Activated naive CD4-positive, alpha-beta T cell treated with anti-CD3 and anti-CD28 coated beads, Interleukin-2, amount 10 ng/mL, durations not matched to agents 7 days and 5 days (primary cell): ENCODE results near the gene DOC2B.

ENCODE experiments used
- CTCF ChIA-PET: fragments of 350-600 bp; sonication (Branson Sonifier 250); formaldehyde crosslinking; loops from one replicate; lab custom pipeline; 2021; ENCODE audit warnings: antibody characterized with exemption; lab: Charles Lee
- DNase-seq: peaks from one replicate; pipeline ENCODE4 v3.0.0-alpha.2; 2020
- H3K27ac Mint-ChIP-seq: one replicate; pipeline ENCODE4 v1.8.0; 2021; ENCODE audit warnings: mild to moderate bottlenecking, moderate library complexity, mixed read lengths
- H3K27me3 Mint-ChIP-seq: one replicate; pipeline ENCODE4 v1.8.0; 2021; ENCODE audit warnings: mild to moderate bottlenecking, mixed read lengths
- H3K36me3 Mint-ChIP-seq: one replicate; pipeline ENCODE4 v1.8.0; 2021; ENCODE audit warnings: mixed read lengths
- H3K4me1 Mint-ChIP-seq: one replicate; pipeline ENCODE4 v1.8.0; 2021; ENCODE audit warnings: mixed read lengths
- H3K4me3 Mint-ChIP-seq: one replicate; pipeline ENCODE4 v1.8.0; 2021; ENCODE audit warnings: mild to moderate bottlenecking, moderate library complexity, mixed read lengths
- H3K9me3 Mint-ChIP-seq: one replicate; pipeline ENCODE4 v1.8.0; 2021; ENCODE audit warnings: mixed read lengths

DOC2B gene

DNA sequence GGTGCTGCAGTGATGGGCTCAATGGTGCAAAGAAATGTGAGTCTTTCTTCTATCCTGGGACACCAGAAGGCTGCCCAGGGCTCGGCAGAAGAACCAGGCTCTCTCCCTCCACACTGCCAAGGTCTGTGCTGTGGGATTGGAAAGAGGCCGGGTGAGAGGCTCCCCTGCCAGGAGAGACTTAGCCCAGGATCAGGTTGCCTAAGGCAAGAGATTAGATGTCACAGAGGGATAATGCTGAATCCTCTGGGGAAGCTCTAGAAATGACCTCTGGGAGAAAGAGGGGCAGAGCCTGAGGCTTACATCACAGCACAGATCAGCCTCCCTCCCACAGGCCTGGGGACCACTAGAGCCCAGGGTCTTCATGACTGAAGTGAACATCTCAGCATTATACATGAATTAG is 5.7 kb upstream of the DOC2B start:
- peaks cover 47% of the 10 kb centered on the region for H3K27me3 Mint-ChIP-seq
- peaks cover 6% of the 10 kb centered on the region for H3K4me1 Mint-ChIP-seq
- no peaks in the 10 kb centered on the region for H3K36me3 Mint-ChIP-seq
- no peaks in the 10 kb centered on the region for H3K9me3 Mint-ChIP-seq
- DNase-seq, result no peak
- CTCF ChIA-PET, result no interaction called here
- H3K4me3 Mint-ChIP-seq, result no peak overlapping the region
- no peak overlapping the region for H3K27ac Mint-ChIP-seq

DNA sequence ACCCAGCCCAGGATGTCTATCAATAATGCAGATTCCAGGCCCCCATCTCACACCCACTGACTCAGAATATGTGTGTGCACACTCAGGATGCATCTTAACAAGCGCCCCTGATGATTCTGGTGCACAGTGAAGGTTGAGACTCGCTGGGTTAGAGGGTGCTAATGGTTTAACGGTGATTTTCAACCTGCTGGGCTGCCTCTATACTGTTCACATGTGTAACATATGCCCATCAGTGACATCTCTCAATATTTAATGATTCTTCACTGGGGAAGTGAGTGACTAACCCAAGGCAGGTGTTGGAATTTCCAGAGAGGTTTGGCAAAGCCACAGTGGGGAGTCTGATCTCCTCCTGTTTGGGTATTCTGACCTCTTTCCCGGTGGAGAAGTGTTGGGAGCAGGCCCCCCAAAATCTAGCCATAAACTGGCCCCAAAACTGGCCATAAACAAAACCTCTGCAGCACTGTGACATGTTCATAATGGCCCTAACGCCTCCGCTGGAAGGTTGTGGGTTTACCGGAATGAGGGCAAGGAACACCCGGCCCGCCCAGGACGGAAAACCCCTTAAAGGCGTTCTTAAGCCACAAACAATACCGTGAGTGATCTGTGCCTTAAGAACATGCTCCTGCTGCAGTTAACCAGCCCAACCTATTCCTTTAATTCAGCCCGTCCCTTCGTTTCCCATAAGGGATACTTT is 4.1 kb upstream of the DOC2B start:
- Mint-ChIP-seq H3K9me3 (no peaks in the 10 kb centered on the region), H3K27me3 (peaks cover 51% of the 10 kb centered on the region), H3K36me3 (no peaks in the 10 kb centered on the region), H3K27ac (no peak overlapping the region), H3K4me3 (no peak overlapping the region), H3K4me1 (peaks cover 10% of the 10 kb centered on the region)
- CTCF ChIA-PET, result no interaction called here
- DNase-seq, result no peak

DNA sequence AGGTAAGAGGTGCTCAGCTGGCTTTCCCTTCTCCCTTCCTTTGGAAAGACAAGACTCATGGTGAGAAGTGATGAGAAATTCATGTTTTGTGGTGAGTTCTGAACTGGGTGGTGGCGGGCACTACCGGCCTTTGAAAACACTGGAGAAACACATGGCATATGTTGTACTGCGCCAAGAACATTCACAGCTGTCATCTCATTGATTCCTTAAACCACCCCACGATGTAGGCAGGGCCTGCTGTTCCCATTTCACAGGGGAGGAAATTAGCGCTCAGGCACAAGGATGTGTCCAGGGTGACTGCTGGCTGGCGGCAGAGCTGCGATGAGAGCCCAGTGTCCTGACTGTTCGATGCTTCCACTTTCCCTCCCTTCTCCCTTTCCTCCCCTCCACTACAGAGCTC is 1.6 kb upstream of the DOC2B start:
- CTCF ChIA-PET, result no interaction called here
- DNase-seq, result no peak
- no peaks in the 10 kb centered on the region for H3K9me3 Mint-ChIP-seq
- no peak overlapping the region for H3K4me3 Mint-ChIP-seq
- H3K27ac Mint-ChIP-seq, result no peak overlapping the region
- no peaks in the 10 kb centered on the region for H3K36me3 Mint-ChIP-seq
- peaks cover 65% of the 10 kb centered on the region for H3K27me3 Mint-ChIP-seq
- peaks cover 10% of the 10 kb centered on the region for H3K4me1 Mint-ChIP-seq

DNA sequence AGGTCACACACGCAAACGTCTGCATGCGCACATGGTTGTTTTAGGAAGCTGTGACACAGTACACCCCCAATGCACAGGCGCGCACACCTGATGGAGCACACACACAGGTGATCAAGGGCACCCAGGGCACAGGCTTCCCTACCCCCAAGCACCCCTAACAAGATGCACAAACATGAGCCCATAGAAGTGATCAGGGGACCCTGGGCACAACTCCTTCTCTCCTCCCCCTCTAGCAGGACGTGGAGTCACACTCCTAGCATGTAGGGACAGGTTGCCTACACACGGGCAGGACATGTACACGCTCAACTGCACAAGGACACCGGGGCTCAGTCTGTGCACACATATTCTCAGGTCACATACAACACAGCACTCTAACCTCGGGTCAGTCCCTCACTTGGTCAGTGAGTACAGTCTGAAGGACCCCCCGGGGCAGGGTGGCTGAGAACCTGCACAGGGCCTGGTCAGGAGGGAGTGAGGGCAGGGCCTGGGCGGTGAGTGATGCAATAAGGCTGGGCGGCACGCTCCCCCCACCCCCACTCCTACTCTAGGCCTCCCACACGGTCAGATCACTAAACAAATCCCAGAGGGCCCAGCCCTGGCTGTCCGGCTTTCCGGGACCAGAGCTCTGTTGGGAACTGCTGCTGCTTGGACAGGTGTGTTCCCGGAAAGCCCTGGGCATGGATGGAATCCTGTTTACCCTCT is 751 bp upstream of the DOC2B start:
- Mint-ChIP-seq H3K9me3 (no peaks in the 10 kb centered on the region), H3K4me1 (peaks cover 10% of the 10 kb centered on the region), H3K27ac (no peak overlapping the region), H3K4me3 (peak overlapping the region; percentile 24), H3K36me3 (no peaks in the 10 kb centered on the region), H3K27me3 (peaks cover 70% of the 10 kb centered on the region)
- CTCF ChIA-PET, result no interaction called here
- DNase-seq, result no peak

DNA sequence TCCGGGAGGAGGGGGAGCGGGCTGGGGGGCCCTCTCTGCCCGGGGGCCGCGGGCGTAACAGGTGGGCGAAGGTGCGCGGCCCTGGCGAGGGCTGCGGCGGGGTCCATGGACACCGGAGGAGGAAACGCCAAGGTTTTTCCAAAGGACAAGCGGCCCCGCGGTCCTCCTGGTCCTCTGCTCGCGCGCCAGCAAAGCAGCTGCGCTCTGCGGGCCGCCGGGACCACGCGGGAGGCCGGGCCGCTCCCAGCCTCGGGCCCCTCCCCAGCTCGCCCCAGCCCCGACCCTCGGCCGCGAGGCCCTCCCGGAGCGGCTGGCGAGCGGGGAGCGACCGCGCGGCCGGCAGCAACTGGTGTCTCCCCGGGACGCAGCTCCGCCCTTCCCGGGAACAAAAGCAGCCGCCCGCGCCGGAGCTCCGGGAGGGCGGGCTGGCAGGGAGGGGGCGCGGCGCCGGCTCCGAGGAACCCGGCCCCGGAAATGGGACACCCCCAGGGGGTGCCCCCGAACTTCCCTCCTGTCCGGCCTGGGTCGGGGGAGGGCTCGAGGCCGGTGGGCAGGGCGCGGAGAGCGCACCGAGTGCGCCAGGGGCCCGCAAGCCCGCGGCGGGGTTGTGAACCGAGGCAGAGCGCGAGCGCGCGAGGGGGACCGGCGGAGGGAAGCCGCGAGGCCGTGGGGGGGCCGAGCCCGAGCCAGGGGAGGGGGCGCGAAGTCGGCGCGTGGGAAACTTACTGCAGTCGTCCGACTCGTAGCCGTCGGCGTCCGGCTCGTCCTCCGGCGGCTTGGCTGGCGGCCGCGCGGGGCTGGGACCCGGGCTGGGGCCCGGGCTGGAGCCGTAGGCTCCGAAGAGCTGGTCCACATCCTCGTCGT is 837 bp downstream of the DOC2B start:
- peaks cover 66% of the 10 kb centered on the region for H3K27me3 Mint-ChIP-seq
- no peaks in the 10 kb centered on the region for H3K36me3 Mint-ChIP-seq
- no peaks in the 10 kb centered on the region for H3K9me3 Mint-ChIP-seq
- no peak for DNase-seq
- H3K27ac Mint-ChIP-seq, result no peak overlapping the region
- H3K4me3 Mint-ChIP-seq, result no peak overlapping the region
- CTCF ChIA-PET, result no interaction called here
- peaks cover 6% of the 10 kb centered on the region for H3K4me1 Mint-ChIP-seq

DNA sequence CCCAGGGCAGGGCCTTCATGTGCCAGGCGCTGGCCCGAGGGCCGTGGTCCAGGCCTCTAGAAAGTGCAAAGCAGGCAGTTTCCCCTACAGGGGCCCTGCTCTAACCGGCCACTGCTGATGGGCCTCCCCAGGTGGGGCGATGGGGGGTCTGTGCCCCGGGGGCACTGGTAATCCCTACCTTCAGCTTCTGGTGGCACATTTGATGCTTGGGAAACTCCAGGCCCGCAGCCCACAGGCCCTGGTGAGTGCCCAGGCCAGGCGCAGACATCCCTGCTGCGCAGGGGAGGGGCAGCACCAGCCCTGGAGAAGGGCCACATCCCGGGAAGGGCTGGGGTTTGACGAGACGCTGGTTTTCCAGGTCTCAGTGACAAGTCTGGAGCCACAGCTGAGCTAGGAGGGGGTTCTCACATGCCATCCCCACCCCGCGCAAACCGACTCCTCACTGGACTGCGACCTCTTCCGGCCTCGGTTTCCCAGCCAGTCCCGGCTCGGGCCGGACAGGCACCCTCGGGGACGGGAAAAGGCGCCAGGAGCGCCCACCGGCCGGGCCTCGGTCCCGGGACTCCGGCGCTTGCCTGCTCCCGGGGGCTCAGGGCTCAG is 1.6 kb downstream of the DOC2B start:
- peaks cover 5% of the 10 kb centered on the region for H3K4me1 Mint-ChIP-seq
- no peak overlapping the region for H3K4me3 Mint-ChIP-seq
- CTCF ChIA-PET, result interaction anchor here (0.5 to 1.0 kb wide), 2 partner anchors 27 to 207 kb away, joined by 3 read pairs; no protein-coding TSS in a partner anchor

DNA sequence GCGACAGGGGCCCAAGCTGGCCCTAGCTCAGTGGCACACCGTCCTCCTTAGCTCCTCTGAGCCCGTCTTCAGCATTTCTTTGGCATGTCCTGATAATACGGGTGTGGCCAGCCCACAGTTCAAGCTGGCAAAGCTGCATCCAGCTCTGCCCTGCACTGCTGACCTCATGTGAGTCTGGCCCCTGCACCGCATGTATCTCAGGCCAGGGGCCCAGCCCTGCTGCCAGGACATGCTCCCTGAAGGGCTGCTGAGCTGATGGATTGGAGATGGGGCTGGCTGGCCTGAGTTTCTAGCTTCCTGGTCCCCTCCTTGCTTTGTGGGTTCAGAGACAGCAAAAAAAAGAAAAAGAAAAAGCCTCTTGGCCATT is 2.4 kb downstream of the DOC2B start:
- Mint-ChIP-seq H3K27me3 (peaks cover 56% of the 10 kb centered on the region), H3K36me3 (no peaks in the 10 kb centered on the region)

More for the DNA sequence above, 1.6 kb downstream of the DOC2B start:
- Mint-ChIP-seq H3K27me3 (peaks cover 64% of the 10 kb centered on the region), H3K27ac (no peak overlapping the region), H3K9me3 (no peaks in the 10 kb centered on the region), H3K36me3 (no peaks in the 10 kb centered on the region)
- no peak for DNase-seq

DNA sequence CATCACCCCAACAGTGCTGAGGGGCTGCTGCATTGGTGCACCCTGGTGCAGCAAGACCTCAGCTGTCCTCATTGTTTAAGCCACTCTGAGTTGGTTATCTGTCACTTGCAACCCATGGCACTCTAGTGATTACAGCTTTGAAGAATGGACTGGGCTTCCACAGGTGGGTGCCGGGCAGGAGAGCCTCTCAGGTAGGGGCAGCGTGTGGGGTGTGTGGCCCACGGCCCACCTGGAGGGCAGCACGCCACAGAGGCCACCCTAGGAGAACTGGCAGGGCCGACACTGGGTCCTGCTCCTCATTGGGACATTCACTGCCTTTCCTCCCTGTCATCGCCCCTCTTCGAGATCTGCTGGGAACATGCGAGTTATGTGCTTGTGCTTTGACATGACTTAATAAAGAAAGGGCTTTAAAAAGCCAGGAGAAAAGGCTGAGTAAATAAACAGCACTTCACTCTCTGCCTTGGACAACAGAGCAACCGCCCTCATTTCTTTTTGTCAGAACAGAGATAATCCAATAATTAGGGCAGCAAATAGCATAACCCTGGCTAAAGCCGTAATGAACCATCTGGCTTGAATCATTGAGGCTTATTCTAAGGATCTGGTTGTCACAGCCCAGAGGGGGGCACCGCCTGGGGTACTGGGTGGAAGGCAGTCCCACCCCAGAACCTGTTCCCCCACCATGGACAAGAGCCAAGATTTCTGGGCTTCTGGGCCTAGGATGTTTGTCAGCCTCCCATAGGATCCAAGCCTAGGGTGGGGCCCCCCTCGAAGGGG is 3.0 kb downstream of the DOC2B start:
- no peak for DNase-seq
- no peaks in the 10 kb centered on the region for H3K36me3 Mint-ChIP-seq
- H3K27me3 Mint-ChIP-seq, result peaks cover 50% of the 10 kb centered on the region
- no peak overlapping the region for H3K4me3 Mint-ChIP-seq
- CTCF ChIA-PET, result interaction anchor here (1.0 kb wide), 1 partner anchor 208 kb away, joined by 3 read pairs; no protein-coding TSS in a partner anchor
- H3K4me1 Mint-ChIP-seq, result peaks cover 5% of the 10 kb centered on the region
- H3K27ac Mint-ChIP-seq, result no peak overlapping the region
- H3K9me3 Mint-ChIP-seq, result no peaks in the 10 kb centered on the region

More for the DNA sequence above, 2.4 kb downstream of the DOC2B start:
- no peaks in the 10 kb centered on the region for H3K9me3 Mint-ChIP-seq
- DNase-seq, result no peak
- H3K27ac Mint-ChIP-seq, result no peak overlapping the region
- H3K4me1 Mint-ChIP-seq, result peaks cover 5% of the 10 kb centered on the region
- no peak overlapping the region for H3K4me3 Mint-ChIP-seq
- CTCF ChIA-PET, result interaction anchor here (0.5 to 1.0 kb wide), 2 partner anchors 26 to 208 kb away, joined by 3 read pairs; no protein-coding TSS in a partner anchor

DNA sequence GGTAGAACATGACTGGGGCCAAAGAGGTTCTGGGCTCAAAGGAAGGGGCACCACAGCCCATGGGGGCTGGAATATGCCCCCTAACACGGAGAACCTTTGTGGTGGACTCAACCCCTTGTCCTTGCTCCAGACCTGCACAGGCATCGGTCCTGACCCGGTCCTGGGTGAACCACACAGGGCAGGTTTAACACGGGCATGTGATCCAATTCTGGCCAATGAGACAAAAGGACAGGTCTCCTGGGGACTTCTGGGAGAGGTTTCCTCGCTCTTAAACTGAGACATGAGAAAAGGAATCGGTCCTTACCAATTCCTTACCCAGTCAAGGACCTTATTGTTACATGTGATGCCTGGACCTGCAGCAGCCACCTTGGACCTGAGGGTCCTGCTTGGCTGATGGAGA is 3.7 kb downstream of the DOC2B start:
- no peak overlapping the region for H3K27ac Mint-ChIP-seq
- H3K4me3 Mint-ChIP-seq, result no peak overlapping the region
- CTCF ChIA-PET, result no interaction called here
- H3K27me3 Mint-ChIP-seq, result peaks cover 43% of the 10 kb centered on the region
- no peak for DNase-seq
- H3K9me3 Mint-ChIP-seq, result no peaks in the 10 kb centered on the region
- H3K36me3 Mint-ChIP-seq, result no peaks in the 10 kb centered on the region
- peaks cover 5% of the 10 kb centered on the region for H3K4me1 Mint-ChIP-seq

DNA sequence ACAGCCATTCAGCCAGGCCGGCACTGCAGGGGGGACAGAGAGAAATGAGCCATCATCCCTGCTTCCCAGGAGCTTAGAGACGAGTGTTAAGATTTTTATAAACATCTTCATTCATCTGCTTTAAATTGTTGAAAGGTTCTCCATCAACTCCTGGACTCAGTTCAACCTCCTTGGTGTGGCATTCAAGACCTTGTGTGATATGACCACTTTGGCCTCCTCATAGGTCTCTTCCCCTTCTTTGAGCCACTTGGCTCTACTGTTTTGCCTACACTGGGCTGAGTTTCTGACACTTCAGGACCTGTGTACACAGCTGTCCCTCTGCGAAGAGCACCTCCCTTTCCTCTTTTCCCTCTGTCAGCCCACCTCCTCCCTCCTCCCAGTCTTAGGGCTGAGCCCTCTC is 4.3 kb downstream of the DOC2B start:
- Mint-ChIP-seq H3K4me3 (no peak overlapping the region), H3K36me3 (no peaks in the 10 kb centered on the region), H3K4me1 (peaks cover 4% of the 10 kb centered on the region), H3K27ac (no peak overlapping the region), H3K9me3 (no peaks in the 10 kb centered on the region), H3K27me3 (peaks cover 37% of the 10 kb centered on the region)
- CTCF ChIA-PET, result no interaction called here
- no peak for DNase-seq

DNA sequence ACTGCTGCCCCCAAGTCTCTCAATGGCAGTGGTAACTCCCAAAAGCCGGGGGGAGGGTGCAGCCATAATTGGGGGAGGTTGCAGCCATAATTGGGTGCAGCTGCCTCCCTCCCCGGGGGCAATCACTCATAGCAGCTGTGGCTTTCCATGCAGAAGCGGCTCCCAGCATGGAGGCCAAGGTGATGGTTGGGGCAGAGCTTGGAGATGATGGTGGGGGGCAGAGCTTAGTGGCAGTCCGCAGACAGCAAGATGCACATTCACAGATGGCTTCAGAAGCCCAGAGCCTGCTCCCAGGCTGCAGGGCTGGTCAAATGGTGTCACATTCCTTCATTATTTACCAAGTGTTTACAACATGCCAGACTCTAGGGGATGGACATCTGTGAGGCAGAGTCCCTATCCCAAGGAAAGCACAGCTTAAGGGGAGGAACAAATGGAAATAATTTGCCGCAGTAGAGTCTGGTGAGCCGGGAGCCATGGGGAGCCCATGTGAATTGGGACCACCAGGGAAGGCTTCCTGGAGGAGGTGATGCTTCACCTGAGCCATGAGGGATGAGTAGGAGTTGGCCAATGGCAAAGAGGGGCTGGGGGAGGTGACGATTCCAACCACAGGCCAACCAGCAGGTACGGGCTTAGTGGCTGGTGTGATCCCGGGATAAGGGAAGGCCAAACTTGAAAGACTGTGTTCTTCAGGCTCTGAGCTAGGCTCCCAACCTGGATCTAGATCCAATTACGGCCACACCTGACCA is 8.1 kb downstream of the DOC2B start:
- peaks cover 11% of the 10 kb centered on the region for H3K27me3 Mint-ChIP-seq
- DNase-seq, result no peak
- H3K9me3 Mint-ChIP-seq, result no peaks in the 10 kb centered on the region
- no peaks in the 10 kb centered on the region for H3K4me1 Mint-ChIP-seq
- CTCF ChIA-PET, result interaction anchor here (0.6 kb wide), 1 partner anchor 545 kb away, joined by 3 read pairs; no protein-coding TSS in a partner anchor
- H3K27ac Mint-ChIP-seq, result no peak overlapping the region
- H3K36me3 Mint-ChIP-seq, result no peaks in the 10 kb centered on the region
- no peak overlapping the region for H3K4me3 Mint-ChIP-seq

DNA sequence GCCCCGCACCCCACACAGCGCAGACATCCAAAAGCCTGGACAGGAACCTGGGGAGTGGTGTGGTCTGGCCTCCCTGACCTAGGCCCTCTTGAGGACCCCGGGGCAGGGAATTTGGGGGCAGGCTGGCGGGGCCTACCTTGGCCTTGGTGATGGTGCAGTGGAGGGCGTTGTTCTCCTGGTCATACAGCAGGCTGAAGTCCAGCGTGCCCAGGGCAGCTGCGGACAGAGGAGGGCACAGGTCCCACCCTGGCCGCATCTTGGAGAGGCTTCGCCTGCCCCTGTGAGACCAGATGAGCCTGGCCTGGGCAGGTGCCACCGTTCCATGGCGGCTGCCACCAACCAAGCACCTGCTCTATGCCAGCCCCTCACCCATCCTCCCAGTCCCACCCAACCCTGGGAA is 9.0 kb downstream of the DOC2B start:
- no peaks in the 10 kb centered on the region for H3K4me1 Mint-ChIP-seq
- peaks cover 3% of the 10 kb centered on the region for H3K27me3 Mint-ChIP-seq
- no peak for DNase-seq
- no peak overlapping the region for H3K27ac Mint-ChIP-seq
- no peak overlapping the region for H3K4me3 Mint-ChIP-seq
- CTCF ChIA-PET, result no interaction called here
- H3K9me3 Mint-ChIP-seq, result no peaks in the 10 kb centered on the region
- no peaks in the 10 kb centered on the region for H3K36me3 Mint-ChIP-seq

DNA sequence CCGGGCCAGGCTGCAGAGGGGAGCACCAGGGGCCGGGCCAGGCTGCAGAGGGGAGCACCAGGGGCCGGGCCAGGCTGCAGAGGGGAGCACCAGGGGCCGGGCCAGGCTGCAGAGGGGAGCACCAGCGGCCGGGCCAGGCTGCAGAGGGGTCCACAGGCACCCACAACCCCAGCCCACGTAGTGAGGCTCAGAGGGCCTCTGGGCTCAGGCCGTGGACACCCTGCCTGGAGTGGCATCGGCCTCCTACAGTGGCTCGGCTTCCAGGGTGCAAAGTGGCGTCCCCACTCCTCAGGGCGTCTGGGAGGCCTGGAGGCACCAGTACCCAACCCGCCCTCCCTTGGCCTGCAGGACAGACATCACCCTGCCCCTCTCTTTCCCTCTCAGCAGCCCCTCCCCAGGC is 9.6 kb downstream of the DOC2B start:
- Mint-ChIP-seq H3K9me3 (no peaks in the 10 kb centered on the region), H3K27ac (no peak overlapping the region), H3K36me3 (no peaks in the 10 kb centered on the region), H3K4me3 (no peak overlapping the region), H3K27me3 (peaks cover 3% of the 10 kb centered on the region), H3K4me1 (no peaks in the 10 kb centered on the region)
- CTCF ChIA-PET, result no interaction called here
- DNase-seq, result no peak
